Mononuclear cell (primary cell): ENCODE results near the gene GPR149. TPM values are rescaled to one million over a fixed set of nuclear protein-coding genes. Genes with fewer than 3 reads are reported as not detected.
A peak's percentile ranks its signal among the peaks of the same experiment; 100 is the strongest.

Experiments used
- H3K27me3 ChIP-seq: 2 replicates; pipeline ENCODE4 v1.6.0; 2011; ENCODE audit warnings: low read length, control low read depth; ENCODE audit not compliant: insufficient read depth
- H3K4me1 ChIP-seq: 2 replicates; pipeline ENCODE4 v1.5.1; 2011; ENCODE audit warnings: mild to moderate bottlenecking, low read length, control low read depth; ENCODE audit not compliant: insufficient read depth
- H3K4me3 ChIP-seq: 2 replicates; pipeline ENCODE4 v1.5.1; 2011; ENCODE audit warnings: mild to moderate bottlenecking, low read length, moderate library complexity
- H3K9me3 ChIP-seq: 2 replicates; pipeline ENCODE4 v1.5.1; 2011; ENCODE audit warnings: low read depth, mild to moderate bottlenecking, control low read depth, low read length
- total RNA-seq: library from RNA; depleted of rRNA; stranded (reverse); fragments of >200 nt; gene quantifications from one replicate; pipeline ENCODE4 v1.2.3, GENCODE V29; 2012

Gene GPR149
- total RNA-seq, 1 donor = not detected

DNA sequence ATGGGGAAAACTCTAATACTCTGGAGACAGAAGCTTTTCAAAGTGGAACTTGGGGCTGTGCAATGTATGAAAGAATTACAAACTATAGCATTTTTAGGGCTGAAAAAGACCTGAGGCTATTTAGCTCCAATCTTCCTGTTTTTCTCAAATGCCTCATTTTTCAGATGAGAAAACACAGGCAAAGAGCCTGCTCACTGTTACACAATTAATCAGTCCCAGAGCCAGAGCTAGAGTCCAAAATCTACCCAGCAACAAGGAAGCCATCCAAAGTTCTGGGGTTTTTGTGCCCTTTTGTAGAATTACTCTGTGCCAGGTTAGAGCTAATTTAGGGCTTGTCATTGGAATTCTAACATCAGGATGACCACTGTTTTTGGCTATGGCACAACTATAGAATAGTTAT lies 45.5 kb downstream of the GPR149 start:
- no peaks in the 10 kb centered on the region for H3K9me3 ChIP-seq
- no peaks in the 10 kb centered on the region for H3K4me1 ChIP-seq
- no peaks in the 10 kb centered on the region for H3K27me3 ChIP-seq
- no peak overlapping the region for H3K4me3 ChIP-seq

DNA sequence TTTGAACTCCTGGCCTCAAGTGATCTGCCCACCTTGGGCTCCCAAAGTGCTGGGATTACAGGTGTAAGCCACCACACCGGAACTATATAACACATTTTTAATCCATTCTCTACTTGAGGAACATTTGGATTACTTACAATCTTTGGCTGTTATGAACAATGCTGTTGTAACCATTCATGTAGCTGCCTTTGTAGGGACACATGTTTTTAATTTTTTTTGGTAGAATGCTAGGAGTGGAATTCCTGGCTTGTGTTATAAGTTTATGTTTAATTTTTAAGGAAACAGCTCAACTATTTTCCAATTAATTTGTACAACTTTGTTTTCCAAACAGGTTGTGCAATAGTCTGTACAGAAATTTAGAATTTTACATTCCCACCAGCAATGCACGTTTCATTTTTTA lies 51.7 kb downstream of the GPR149 start:
- H3K4me1 ChIP-seq = no peaks in the 10 kb centered on the region
- no peak overlapping the region for H3K4me3 ChIP-seq
- no peaks in the 10 kb centered on the region for H3K9me3 ChIP-seq
- no peaks in the 10 kb centered on the region for H3K27me3 ChIP-seq

DNA sequence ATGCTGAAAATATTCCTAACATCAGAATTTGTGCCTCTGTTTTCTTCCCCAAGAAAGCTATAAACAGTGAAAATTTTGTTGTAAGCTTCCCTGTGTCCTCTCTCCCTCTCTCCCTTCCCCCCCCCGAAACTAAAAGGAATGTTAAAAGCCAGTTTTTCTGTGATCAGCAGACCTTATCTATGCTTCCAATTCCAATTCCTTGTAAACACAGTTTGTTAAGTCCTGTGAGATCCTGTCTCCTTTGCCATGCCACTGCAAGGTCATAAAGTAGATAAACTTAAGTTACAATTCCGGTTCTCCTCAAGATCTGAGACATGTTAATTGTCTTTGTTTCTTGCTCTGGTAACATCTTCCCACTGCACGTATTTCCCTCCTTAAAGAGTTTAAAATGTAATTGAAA lies 62.8 kb downstream of the GPR149 start:
- no peaks in the 10 kb centered on the region for H3K27me3 ChIP-seq
- no peak overlapping the region for H3K4me3 ChIP-seq
- H3K4me1 ChIP-seq = no peaks in the 10 kb centered on the region
- H3K9me3 ChIP-seq = no peaks in the 10 kb centered on the region

DNA sequence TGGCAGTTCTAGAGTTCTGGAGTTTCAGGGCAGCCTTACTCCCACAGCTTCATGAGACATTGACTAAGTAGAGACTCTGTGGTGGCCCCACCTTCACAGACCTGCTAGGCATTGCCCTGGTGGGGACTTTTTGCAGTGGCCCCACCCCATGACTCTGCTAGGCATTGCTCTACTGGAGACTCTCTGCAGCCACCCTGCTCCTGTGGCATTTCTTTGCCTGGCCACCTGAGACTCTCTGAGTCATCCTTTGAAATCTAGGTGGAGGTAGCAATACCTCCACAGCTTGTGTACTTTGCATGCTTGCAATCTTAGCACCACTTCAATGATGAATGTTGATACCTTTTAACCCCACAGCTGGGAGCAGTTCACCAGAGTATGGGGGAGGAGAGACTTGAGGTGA lies 65.1 kb downstream of the GPR149 start:
- Histone ChIP-seq H3K4me1 (no peaks in the 10 kb centered on the region), H3K27me3 (no peaks in the 10 kb centered on the region), H3K9me3 (no peaks in the 10 kb centered on the region), H3K4me3 (no peak overlapping the region)

DNA sequence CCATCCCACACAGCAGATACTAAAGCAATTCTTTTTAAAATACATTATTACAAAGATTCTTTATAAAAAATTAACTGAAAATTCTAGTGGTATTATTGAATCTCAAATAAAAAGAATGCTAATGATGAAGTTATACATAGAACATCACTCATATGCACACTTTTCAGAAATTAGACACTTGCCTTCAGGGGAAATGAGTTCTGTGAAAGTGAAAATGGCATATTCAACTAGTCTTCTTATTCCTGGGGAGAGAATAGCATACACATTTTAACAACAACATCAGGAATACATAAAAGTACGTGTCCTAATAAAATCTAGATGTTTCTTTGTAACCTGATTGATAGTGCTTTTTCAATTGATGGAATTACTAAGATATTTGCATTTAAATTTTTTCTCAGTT lies 68.9 kb downstream of the GPR149 start:
- no peak overlapping the region for H3K4me3 ChIP-seq
- H3K4me1 ChIP-seq = no peaks in the 10 kb centered on the region
- H3K27me3 ChIP-seq = no peaks in the 10 kb centered on the region
- H3K9me3 ChIP-seq = no peaks in the 10 kb centered on the region

DNA sequence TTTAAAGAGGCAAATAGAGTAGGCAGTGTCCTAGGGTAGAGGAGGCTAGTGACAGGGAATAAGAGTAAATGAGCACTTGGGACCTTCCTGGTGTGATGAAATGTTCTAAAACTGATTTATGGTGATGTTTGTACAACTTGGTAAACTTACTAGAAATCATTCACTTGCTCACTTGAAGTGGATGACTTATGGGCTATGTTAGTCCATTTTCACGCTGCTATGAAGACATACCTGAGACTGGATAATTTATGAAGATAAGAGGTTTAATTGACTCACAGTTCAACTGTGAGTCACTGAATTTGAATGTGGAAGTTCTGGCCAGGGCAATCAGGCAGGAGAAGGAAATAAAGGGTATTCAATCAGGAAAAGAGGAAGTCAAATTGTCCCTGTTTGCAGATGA lies 74.0 kb downstream of the GPR149 start:
- H3K4me3 ChIP-seq = no peak overlapping the region
- H3K27me3 ChIP-seq = no peaks in the 10 kb centered on the region
- H3K9me3 ChIP-seq = no peaks in the 10 kb centered on the region
- no peaks in the 10 kb centered on the region for H3K4me1 ChIP-seq

DNA sequence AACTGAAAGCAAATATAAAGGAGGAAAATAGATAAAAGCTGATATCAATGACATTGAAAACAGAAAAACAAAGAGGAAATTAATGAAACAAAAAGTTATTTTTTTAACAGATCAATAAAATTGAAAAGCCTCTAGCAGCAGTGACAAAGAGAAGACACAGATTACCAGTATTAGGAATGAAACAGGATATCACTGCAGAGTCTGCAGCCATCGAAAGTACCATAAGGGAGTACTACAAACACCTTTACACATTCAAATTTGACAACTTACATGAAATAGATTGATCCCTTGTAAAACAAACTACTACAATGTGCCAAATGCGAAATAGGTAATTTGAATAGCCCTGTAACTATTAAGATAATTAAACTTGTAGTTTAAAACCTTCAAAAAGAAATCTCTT lies 80.8 kb downstream of the GPR149 start:
- Histone ChIP-seq H3K4me3 (no peak overlapping the region), H3K27me3 (peaks cover 5% of the 10 kb centered on the region), H3K4me1 (no peaks in the 10 kb centered on the region), H3K9me3 (no peaks in the 10 kb centered on the region)

DNA sequence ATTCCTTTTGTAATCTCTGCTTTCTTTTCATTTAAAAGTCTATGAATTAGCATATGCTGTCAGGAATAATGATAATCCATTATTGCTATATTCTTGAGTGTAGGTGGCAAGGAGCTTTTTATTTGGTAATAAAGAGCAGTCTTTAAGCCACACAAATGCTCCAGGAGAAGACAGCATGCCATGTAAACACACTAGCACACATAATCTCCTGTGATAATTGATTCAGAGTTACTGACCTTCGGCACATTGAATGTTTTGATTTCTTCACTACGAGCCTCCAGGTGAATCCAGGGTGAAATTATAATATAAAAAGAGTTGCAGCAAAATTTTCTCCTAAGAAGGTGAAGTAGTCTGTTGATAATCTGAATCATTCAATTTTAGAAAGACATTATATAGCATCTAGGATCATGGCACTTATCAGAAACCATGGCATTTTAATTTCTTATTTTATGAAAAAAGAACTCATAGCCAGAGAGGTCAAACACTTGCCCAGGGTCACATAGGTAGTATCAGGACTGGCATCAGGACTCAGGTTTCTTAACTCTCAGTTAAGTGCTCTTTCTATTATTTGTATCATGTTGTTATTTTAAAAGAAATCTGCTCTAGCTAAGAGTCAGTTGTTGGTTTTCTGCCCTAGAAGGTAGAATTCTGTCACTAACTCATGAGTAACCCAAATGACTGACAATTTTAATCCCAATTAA lies 84.4 kb downstream of the GPR149 start:
- Histone ChIP-seq H3K4me1 (no peaks in the 10 kb centered on the region), H3K27me3 (peaks cover 6% of the 10 kb centered on the region), H3K9me3 (no peaks in the 10 kb centered on the region), H3K4me3 (no peak overlapping the region)

DNA sequence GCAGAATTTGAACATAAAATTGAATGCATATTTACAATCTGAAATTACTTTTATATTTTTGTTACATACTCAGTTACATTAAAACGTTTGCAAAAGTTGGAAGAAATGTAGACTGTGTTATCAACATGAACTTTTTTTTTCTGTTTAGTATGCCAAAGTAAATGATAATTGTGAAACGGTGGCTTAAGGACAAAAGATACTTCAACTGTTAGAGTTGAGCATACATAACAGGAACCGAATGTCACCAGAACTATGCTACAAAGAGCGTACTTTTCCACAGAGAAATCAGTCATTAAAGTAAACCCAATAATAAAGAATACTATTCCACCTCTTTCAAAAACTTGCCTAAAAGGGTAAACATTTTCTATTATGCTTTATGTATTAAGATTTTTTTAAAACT lies 91.4 kb downstream of the GPR149 start:
- Histone ChIP-seq H3K4me3 (no peak overlapping the region), H3K4me1 (no peaks in the 10 kb centered on the region), H3K9me3 (no peaks in the 10 kb centered on the region), H3K27me3 (peaks cover 3% of the 10 kb centered on the region)

DNA sequence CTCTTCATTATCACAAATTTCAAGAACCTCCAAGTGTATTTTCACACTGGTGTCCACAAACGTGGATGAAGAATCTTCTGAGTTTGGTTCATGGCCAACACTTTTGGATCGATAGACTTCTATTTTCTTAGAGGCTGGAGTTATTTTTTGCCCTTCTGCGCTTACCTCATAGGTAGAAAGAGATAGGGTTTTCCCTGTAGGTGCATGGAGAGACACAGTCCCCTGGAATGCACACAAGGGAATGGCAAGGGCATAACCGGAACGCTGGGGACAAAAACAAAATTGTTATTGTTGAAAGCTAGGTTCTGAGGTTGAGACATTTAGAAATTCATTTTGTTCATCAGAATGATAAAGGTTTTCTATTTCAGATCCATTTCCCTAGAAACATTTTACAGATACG lies 92.0 kb downstream of the GPR149 start:
- Histone ChIP-seq H3K27me3 (peaks cover 3% of the 10 kb centered on the region), H3K4me3 (no peak overlapping the region), H3K4me1 (no peaks in the 10 kb centered on the region), H3K9me3 (no peaks in the 10 kb centered on the region)

DNA sequence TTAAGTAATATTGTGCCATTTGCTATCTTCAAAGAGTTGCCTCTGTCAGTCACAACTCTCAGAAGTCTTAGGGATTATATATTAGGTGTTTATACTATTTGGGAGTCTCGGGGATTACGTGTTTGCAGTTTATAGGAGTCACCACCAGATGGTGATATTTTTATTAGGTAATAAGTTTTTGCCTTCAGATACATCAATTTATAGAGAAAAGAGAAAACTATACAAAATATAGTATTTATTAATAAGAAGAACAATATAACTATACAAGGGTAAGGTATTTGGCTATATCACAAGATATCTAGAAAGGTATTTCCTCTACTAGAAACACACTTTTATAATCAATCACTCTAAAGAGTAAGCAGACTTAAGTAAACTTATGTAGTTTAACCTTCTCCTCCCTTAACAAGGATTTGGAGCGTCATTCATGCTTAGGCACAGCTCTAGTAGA lies 95.0 kb downstream of the GPR149 start:
- H3K4me1 ChIP-seq = no peaks in the 10 kb centered on the region
- H3K9me3 ChIP-seq = no peaks in the 10 kb centered on the region
- no peak overlapping the region for H3K4me3 ChIP-seq
- no peaks in the 10 kb centered on the region for H3K27me3 ChIP-seq

DNA sequence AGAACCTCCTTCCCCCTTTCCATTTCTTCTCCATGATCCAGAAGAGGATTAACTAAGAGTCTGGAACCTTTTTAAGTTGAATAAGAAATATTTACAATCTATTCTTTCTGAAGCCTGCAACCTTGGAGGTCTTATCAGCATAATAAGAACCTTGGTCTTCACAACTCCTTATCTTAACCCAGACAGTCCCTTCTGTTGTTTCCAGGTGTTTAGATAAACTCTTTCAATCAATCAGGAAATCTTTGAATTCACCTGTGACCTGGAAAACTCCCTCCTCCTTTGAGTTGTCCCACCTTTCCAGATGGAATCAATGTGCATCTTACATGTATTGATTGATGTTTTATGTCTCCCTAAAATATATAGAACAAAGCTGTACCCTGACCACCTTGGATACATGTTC lies 102.1 kb downstream of the GPR149 start:
- Histone ChIP-seq H3K4me1 (peaks cover 9% of the 10 kb centered on the region), H3K4me3 (no peak overlapping the region), H3K9me3 (no peaks in the 10 kb centered on the region), H3K27me3 (no peaks in the 10 kb centered on the region)

DNA sequence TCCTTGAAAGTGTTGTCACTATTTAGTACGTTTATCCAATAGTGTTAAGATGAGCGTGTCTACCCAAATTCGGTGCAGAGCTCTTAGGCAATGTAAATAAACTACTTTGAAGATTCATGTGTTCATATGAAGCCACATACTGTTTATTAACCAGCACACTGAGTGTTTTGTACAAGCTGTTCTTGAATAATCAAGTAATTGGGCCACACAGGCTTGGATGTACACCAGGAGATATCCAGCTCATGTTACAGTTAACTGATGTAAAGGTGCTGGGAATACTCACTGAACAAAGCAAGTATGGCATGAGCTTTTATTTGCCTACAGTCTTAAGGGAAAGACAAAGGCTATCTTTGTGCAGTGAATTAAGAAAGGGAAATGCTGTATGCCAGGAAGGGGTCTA lies 105.1 kb downstream of the GPR149 start:
- H3K4me1 ChIP-seq = peaks cover 33% of the 10 kb centered on the region
- H3K9me3 ChIP-seq = no peaks in the 10 kb centered on the region
- H3K4me3 ChIP-seq = peak overlapping the region; percentile 77

DNA sequence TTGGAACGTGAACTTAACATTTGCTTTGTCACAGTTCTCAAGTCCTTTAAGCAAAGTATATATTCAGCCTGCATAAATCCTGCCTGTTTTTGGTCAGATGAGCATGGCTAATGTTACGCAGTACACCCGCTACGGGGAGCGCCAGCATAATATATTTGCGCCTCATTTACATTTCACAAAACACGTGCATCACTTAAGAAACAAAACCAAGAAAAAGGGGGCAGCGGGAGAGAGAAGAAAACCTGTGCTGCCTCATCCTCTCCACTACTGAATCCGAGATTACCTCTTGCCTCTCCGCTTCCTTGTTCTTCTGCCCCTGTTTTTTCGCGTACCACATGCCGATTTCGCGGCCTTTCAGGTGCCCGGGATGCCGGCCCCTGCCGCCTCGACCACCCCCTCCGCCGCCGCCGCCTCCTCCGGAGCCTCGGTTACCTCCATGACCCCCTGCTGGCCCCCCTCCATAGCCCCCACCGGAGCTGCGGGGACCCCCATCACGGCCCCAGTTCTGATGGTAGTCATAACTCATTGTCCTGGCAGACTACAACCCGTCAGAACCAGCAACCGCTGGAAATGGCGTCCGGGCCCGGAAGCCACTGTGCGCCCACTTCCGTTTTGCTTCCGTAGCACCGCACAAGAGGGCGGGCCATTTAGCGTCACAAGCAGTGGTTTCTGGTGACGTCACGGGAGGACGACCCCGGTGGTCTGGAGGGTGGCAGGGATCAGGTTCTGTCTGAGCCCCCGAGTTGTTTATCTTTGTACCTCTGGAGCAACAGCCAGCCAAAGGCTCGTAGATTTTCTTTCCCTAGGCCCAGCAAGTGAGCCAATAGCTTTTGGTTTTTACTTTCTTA lies 105.9 kb downstream of the GPR149 start, which contains the start of gene DHX36:
DHX36 (minus strand) TSS at position 597 of the 848 bp plus-strand sequence; CDS start at position 526, 71 bp downstream.
- H3K4me3 ChIP-seq = peak within 1 kb of the TSS; percentile 77
- H3K4me1 ChIP-seq = peaks cover 39% of the 10 kb centered on the region
- H3K9me3 ChIP-seq = no peaks in the 10 kb centered on the region
- no peaks in the 10 kb centered on the region for H3K27me3 ChIP-seq

More for the DNA sequence above, 105.1 kb downstream of the GPR149 start:
- no peaks in the 10 kb centered on the region for H3K27me3 ChIP-seq

DNA sequence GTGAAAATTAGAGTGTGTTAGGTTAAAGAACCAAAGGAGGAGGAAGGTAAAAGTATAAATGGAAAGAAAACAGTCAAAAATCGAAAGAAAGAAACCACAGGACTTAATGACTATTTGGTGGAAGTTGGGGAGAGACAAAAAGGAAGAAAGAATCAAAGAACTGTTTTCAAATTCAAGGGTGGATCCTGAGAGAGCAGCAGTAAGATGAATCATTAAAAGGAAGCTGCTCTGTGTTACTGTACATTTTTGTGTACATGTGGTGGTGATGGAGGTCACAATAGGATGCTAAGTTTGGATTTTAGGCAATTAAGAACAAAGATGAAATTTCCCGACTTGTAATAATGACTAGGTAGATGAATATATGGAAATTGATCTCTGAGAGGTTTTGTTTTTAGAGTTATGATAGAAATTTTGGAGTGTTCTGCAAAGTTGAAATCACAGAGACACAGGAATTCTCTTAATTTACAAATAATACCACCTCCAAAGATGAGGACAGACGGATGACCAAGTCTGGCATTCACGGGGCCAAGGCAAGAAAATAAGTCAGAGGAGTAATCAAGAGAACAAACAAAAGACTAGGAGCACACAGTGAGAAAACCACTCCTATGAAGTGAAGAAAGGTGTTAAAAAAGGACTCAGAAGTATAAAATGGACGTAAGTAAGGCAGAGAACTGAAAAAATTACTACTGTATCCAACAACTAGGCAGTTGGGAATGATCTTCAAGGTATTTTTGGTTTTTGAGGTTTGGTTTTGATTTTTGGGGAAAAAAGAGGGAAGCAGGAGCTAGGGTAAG lies 112.8 kb downstream of the GPR149 start:
- no peaks in the 10 kb centered on the region for H3K9me3 ChIP-seq
- peaks cover 35% of the 10 kb centered on the region for H3K4me1 ChIP-seq
- H3K27me3 ChIP-seq = no peaks in the 10 kb centered on the region
- H3K4me3 ChIP-seq = no peak overlapping the region
